PFSK-1 (cell line): ENCODE results near the gene FOXN3.

Experiments used
- FOXP2 ChIP-seq: optimal IDR thresholded peaks from 2 replicates; pipeline ENCODE3; 2011; ENCODE audit warnings: borderline replicate concordance, control low read depth, inconsistent platforms; ENCODE audit not compliant: insufficient read depth; ENCODE audit errors: extremely low read length, extremely low read depth
- POLR2AphosphoS5 ChIP-seq: IDR thresholded peaks from 2 replicates; pipeline ENCODE4 v1.6.1; 2012; ENCODE audit warnings: low read depth, mild to moderate bottlenecking, control low read depth, low read length, moderate library complexity
- SIN3A ChIP-seq: IDR thresholded peaks from 2 replicates; pipeline ENCODE4 v1.6.1; 2012; ENCODE audit warnings: mild to moderate bottlenecking, low read length, moderate library complexity, borderline replicate concordance; ENCODE audit not compliant: insufficient read depth
- TAF1 ChIP-seq: IDR thresholded peaks from 2 replicates; pipeline ENCODE4 v1.6.1; 2012; ENCODE audit warnings: low read length, control low read depth, borderline replicate concordance; ENCODE audit not compliant: insufficient read depth
- TF ChIP-seq, protein P1 (sequence below), 2 experiments: IDR thresholded peaks; 2 replicates each; pipeline versions ENCODE4 v1.6.1 to v1.8.0; 2011 to 2012; ENCODE audit warnings: low read depth in 2 of 2, low read length in 2 of 2, control low read depth in 1 of 2, inconsistent platforms in 1 of 2, mild to moderate bottlenecking in 1 of 2, moderate library complexity in 1 of 2; ENCODE audit not compliant: insufficient read depth in 1 of 2

FOXN3 gene

DNA sequence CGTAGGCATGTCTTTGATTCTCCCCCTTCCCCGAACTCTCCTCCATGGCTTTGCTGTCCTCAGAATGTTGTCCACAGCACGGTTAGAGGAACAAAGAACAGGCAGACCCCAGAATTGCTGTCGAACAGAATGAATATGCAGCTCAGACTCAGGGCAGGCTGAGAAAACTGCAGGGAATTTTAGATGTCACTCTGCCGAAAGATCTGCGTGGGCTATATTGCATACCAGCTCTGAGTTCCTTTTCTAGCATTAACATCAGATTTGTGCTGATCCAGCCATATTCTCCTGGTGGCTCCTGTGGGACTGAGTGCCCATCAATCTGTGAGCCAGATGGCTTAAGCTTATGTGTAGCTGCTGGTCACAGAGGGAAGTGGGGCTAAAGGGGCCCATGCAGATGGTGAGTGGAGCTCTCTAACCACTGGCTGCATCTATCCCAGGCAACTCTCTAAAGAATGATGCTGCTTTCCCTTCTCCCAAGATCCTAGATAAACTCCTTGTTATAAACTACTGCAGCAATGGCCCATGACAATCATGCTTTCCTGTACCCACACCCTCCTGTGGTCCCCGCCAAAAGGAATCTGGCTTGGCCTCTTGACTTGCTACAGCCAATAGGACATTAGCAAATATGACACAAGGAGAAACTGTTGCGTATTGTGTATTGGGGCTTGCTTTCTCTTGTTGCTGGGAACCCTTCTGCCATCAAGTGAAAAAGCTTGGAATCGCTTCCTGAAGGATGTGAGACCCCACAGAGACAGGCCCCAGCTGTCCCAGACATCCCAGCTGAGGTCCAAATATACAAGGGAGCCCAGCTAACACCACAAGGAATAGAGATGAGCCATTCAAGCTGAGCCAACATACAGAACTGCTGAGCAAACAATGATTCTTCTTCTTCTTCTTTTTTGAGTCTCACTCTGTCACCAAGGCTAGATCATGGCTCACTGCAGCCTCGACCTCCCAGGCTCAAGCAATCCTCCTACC, 101.3 kb downstream of the FOXN3 start:
- TF ChIP-seq, protein P1, sequence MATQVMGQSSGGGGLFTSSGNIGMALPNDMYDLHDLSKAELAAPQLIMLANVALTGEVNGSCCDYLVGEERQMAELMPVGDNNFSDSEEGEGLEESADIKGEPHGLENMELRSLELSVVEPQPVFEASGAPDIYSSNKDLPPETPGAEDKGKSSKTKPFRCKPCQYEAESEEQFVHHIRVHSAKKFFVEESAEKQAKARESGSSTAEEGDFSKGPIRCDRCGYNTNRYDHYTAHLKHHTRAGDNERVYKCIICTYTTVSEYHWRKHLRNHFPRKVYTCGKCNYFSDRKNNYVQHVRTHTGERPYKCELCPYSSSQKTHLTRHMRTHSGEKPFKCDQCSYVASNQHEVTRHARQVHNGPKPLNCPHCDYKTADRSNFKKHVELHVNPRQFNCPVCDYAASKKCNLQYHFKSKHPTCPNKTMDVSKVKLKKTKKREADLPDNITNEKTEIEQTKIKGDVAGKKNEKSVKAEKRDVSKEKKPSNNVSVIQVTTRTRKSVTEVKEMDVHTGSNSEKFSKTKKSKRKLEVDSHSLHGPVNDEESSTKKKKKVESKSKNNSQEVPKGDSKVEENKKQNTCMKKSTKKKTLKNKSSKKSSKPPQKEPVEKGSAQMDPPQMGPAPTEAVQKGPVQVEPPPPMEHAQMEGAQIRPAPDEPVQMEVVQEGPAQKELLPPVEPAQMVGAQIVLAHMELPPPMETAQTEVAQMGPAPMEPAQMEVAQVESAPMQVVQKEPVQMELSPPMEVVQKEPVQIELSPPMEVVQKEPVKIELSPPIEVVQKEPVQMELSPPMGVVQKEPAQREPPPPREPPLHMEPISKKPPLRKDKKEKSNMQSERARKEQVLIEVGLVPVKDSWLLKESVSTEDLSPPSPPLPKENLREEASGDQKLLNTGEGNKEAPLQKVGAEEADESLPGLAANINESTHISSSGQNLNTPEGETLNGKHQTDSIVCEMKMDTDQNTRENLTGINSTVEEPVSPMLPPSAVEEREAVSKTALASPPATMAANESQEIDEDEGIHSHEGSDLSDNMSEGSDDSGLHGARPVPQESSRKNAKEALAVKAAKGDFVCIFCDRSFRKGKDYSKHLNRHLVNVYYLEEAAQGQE (IDR thresholded peaks at IDR 0.05; ENCODE audit: insufficient read depth in 1 of 2, low read depth in 2 of 2, low read length in 2 of 2): no peak
- no peak for TF ChIP-seq TAF1
- no peak for TF ChIP-seq SIN3A
- TF ChIP-seq POLR2AphosphoS5: no peak
- TF ChIP-seq FOXP2: no peak

DNA sequence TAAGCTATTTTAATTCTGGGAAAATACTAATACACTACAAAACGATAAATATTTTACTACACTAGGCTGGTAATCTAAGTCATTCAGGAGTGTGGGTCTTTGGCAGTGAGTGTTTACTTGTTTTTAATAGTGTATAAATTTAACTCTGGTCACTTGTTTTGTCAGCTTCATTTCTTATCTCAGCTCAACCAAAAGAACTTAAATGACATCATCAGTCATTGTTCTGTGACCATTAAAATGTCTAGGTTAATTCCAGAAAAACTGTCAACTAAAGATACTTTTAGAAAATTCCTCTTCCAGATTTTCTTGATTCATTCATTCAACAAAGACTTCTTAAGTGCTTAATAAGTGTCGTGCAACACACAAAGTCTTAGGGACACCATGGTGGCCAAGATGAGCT, 102.8 kb downstream of the FOXN3 start:
- TF ChIP-seq FOXP2: no peak
- TF ChIP-seq SIN3A: no peak
- no peak for TF ChIP-seq TAF1

DNA sequence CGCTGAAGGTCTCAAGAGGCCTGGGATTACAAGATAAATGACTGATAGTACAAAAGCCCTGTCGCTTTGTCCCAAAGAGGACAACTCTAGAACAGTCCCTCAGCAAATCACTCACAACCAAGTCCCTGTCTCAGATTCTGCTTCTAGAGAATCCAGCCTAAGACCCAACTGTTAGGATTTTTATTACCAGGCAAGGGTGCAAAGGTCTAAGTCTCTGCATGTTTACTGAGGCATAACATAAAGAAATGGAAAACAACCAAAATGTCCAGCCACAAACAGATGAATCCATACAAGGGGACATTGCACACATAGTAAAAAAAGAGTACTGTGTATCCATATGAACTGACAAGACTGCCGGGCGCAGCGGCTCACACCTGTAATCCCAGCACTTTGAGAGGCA, 104.1 kb downstream of the FOXN3 start:
- TF ChIP-seq SIN3A: no peak
- TF ChIP-seq POLR2AphosphoS5: no peak

DNA sequence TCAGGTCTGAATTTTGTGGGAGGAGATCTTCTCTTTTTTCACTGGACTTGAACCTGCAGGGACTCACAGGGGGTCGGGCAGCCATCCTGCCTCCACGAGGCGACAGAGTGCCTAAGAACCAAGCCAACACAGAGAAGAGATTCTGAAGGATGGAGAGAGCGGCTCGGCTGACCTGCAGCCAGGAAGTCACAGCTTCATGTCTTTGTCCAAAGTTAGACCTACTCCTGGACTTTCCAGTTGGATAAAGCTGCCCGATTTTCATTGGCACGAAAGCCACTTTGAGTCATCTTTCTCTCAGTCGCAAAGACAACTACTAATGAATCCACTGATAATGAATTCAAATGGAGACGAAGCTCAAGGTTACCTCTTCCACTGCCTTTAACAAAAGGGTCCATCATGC, 106.8 kb downstream of the FOXN3 start:
- TF ChIP-seq TAF1 (no peak), POLR2AphosphoS5 (no peak), SIN3A (no peak), FOXP2 (no peak)
- TF ChIP-seq, protein P1 (IDR thresholded peaks at IDR 0.05; ENCODE audit: insufficient read depth in 1 of 2, low read depth in 2 of 2, low read length in 2 of 2): no peak

DNA sequence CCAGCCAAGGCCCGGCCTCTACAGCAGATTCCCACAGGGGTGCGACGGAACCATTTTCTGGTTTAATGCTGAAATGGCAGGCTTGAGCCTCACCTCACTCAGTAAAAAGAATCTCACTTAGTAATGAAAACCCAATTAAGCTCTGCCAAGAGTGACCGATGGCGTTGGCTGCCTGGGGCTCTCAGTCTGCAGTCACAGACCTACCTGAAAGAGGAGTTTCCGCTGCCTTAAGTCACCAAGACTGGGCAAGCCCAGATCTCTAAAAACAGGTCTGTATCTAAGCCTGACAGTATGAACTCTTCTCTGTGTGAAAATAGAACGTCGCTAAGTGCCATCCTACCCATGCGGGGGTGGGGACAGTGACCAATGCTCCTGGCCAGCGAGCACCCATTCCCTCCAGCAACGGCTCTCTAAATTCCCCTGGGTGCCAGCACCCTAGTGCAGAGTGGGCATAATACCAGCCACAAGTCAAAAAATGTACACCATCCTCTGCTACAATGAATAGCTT, 107.3 kb downstream of the FOXN3 start:
- TF ChIP-seq SIN3A (no peak), TAF1 (no peak), POLR2AphosphoS5 (no peak), FOXP2 (no peak)
- TF ChIP-seq, protein P1 (IDR thresholded peaks at IDR 0.05; ENCODE audit: insufficient read depth in 1 of 2, low read depth in 2 of 2, low read length in 2 of 2): no peak
